ENCODE measurements around the gene STK38.
"Not testable (repeated sequence)": the region's sequence is repeated elsewhere in the genome, so short reads cannot be mapped to it uniquely, and the experiment has no call there.

The STK38 gene

GRCh38 chr6:36479256-36479655 is 68.0 kb downstream of the STK38 start:
- no peak for DNase-seq

GRCh38 chr6:36478051-36478526 is 69.2 kb downstream of the STK38 start:
- no peak for DNase-seq

DNA sequence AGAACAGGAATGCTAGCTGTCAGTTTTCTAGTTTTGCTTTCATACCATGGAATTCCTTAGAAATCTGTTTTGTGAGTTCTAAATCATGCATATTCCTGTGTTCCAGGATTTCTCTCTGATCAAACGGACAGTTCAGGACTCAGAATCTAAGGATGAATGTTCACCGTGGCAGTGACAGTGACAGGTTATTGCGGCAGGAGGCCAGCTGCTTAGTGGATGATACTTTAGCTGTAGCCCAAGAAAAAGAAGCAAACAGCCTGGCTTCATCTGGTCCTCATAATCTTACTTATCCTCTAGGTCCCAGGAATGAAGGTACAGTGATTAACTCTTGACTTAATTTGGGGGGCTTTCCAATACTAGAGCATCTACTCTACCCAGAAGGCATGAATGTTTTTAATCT is 77.3 kb downstream of the STK38 start:
- no peak for DNase-seq

DNA sequence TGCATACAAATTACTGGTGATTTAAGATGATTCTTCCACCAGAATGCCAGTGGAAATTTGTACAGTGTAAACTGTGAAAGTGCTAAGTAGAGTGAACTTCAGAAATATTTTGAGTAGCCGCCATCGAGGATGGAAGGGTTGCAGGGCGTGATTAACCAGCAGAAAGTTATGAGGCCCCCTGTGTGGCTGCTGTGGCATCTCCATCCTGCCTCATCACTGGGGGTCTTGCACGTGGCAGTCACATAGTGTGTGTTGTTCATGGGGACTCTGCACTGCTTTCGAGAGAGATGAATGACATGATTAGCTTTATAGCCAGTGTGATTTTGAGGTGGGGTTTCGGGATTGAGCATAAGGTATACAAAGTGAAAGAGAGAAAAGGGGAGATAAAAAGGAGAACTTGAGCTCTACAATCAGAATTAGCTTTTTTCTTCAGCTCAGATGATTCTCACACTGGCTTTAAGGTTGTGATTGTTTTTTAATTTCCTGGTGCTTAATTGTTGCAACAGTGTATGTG is 78.1 kb downstream of the STK38 start:
- DNase-seq, result no peak

GRCh38 chr6:36467625-36468024 is 79.7 kb downstream of the STK38 start:
- DNase-seq, result no peak

GRCh38 chr6:36464233-36464632 is 83.0 kb downstream of the STK38 start:
- no peak for DNase-seq

- DNase-seq, result no peak
Observed at GRCh38 chr6:36463676-36464075, 83.6 kb downstream of the STK38 start.

DNA sequence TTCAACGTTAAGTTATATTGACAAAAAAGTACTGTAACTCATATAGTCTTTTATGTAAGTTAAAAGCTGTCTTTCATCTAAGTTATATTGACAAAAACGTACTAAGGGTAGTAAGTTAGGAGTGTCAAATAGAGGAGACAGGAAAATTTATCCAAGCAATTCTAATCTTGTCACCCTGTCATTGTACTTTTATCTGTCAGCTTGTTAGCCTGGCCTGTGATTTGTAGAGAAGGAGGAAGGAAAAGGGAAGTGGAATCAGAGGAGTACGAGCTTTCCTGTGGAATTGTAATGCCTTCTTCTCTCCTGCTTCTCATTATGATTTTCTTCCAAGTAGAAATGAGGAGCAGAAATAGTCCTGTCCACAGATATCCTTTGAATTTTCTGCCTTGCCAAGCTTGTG is 85.6 kb downstream of the STK38 start:
- no peak for DNase-seq

- DNase-seq, result no peak
Observed at GRCh38 chr6:36460916-36461315, 86.4 kb downstream of the STK38 start.

DNA sequence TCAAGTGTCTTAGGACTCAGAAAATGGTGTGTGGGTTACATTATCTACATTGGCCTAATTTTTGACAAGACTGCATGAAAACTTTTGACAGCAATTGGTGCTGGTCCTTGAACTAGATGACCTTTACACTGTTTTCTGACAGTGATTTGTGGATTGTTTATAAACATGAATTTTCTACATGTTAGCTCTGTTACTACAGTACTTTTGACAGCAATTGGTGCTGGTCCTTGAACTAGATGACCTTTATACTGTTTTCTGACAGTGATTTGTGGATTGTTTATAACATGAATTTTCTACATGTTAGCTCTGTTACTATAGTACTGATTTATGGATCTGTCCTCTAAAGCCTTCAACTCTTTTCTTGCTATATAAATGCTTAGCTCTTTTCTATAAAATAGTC is 87.8 kb downstream of the STK38 start:
- no peak for DNase-seq

DNA sequence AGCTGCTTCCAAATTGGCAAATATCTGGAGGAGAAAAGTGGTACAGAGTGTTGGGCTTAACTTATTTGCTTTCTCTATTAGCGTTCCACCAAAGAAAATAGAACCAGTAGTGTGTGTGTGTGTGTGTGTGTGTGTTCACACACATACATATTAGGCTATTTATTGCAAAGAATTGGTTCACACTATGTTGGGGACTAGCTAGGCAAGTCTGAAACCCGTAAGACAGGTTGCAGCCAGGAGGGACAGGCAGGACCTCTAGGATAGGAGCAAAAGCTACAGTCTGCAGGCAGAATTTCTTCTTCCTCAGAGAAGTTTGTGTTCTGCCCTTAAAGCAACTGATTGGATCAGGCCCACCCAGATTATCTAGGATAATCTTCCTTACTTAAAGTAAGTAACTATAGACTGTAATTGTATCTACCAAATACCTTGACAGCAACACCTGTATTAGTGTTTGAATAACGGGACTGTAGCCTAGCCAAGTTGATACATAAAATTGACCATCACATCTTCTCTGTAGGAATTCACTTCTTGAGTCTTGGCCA is 91.7 kb downstream of the STK38 start:
- no peak for DNase-seq

DNA sequence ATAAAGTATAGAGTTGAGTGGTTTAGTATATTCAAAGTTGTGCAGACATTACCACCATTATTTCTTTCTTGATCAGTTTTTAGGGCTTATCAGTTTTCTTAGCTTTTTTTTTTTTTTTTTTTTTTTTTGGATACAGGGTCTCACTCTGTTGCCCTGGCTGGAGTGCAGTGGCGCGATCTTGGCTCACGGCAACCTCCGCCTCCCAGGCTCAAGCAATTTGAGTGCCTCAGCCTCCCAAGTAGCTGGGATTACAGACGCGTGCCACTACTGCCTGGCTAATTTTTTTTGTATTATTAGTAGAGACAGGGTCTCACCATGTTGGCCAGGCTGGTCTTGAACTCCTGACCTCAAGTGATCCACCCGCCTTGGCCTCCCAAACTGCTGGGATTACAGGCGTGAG is 94.4 kb downstream of the STK38 start:
- not testable (repeated sequence) for DNase-seq

DNA sequence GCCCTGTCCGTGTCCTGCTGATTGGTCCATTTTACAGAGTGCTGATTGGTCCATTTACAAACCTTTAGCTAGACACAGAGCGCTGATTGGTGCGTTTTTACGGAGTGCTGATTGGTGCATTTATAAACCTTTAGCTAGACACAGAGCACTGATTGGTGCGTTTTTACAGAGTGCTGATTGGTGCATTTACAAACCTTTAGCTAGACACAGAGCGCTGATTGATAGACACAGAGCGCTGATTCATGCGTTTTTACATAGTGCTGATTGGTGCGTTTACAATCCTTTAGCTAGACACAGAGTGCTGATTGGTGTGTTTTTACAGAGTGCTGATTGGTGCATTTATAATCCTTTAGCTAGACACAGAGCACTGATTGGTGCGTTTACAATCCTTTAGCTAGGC is 98.1 kb downstream of the STK38 start:
- DNase-seq, result not testable (repeated sequence)

DNA sequence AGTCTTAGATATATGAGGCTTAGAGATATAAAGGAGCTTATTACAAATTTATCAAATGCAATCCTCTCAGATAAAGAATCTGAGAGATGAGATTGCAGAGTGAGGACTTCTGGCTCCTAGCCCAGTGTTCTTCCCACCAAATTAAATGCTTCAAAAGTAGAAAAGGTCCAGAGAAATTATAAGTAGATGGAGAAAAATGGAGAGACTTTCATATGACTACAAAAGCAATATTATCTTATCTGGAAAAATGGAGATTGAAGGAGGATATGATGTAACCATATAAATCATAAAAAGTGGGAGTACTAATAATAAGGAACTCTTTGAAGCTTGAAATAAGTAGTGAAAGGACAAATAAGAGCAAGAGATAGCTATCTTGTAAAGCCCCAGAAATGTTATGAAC is 101.7 kb downstream of the STK38 start:
- no peak for DNase-seq

GRCh38 chr6:36444470-36444869 is 102.8 kb downstream of the STK38 start:
- no peak for DNase-seq
